Activated B cell treated with CpG ODN at 0.5 μM for 24 hours (primary cell): Measurements from ENCODE around the gene BORCS8. TPM values are rescaled to one million over a fixed set of nuclear protein-coding genes. Genes with fewer than 3 reads are reported as not detected.

Experiments used
- ATAC-seq: fragments of 200-7000 bp; cut with Tn5 transposase; one replicate; pipeline ENCODE4 v1.10.0; 2021; ENCODE audit warnings: low read depth, mild to moderate bottlenecking, moderate library complexity
- CTCF ChIA-PET: fragments of 350-600 bp; sonication (Branson Sonifier 250); formaldehyde crosslinking; loops from one replicate; lab custom pipeline; 2021; ENCODE audit warnings: antibody characterized with exemption; lab: Charles Lee
- POLR2A ChIA-PET: fragments of 350-600 bp; sonication (Branson Sonifier 250); formaldehyde crosslinking; loops from one replicate; lab custom pipeline; 2021; ENCODE audit warnings: antibody characterized with exemption; lab: Charles Lee
- DNase-seq: peaks from one replicate; pipeline ENCODE4 v3.0.0; 2022
- H3K27ac Mint-ChIP-seq: one replicate; pipeline ENCODE4 v1.8.0; 2020; ENCODE audit warnings: mixed read lengths
- H3K27me3 Mint-ChIP-seq: one replicate; pipeline ENCODE4 v1.8.0; 2021; ENCODE audit warnings: mixed read lengths
- H3K36me3 Mint-ChIP-seq: one replicate; pipeline ENCODE4 v1.8.0; 2021; ENCODE audit warnings: low read depth, mixed read lengths
- H3K4me1 Mint-ChIP-seq: one replicate; pipeline ENCODE4 v1.8.0; 2021; ENCODE audit warnings: mixed read lengths
- H3K4me3 Mint-ChIP-seq: one replicate; pipeline ENCODE4 v1.8.0; 2020; ENCODE audit warnings: mild to moderate bottlenecking, mixed read lengths
- H3K9me3 Mint-ChIP-seq: one replicate; pipeline ENCODE4 v1.8.0; 2020; ENCODE audit warnings: mixed read lengths
- CTCF ChIP-seq: fragments of 200-600 bp; IDR thresholded peaks from one replicate; pipeline ENCODE4 v1.8.0; 2022; ENCODE audit warnings: antibody characterized with exemption, mild to moderate bottlenecking
- intact Hi-C: fragments of 100-400 bp; cut with micrococcal nuclease; formaldehyde crosslinking; loops from one replicate; pipeline ENCODE4 v1.15.1; 2024
- total RNA-seq: library from RNA; stranded (reverse); gene quantifications from 2 replicates; pipeline ENCODE4 v1.2.3, GENCODE V29; 2022

Gene BORCS8
- total RNA-seq, 1 donor from 2014 or later = 51.8 TPM

GRCh38 chr19:19192910-19193423 is 1.0 kb upstream of the BORCS8 start:
- H3K4me3 Mint-ChIP-seq = peak overlapping the region; percentile 99
- intact Hi-C loops = loop anchor here (1.0 to 5.0 kb wide), 10 partner anchors 10 to 671 kb away; partner anchors contain the start of genes ATP13A1, COPE, DDX49 and ELL
- ChIA-PET CTCF (interaction anchor here (2.3 kb wide), 1 partner anchor 19 kb away, joined by 6 read pairs; no protein-coding TSS in a partner anchor), POLR2A (interaction anchor here (0.6 to 4.6 kb wide), 9 partner anchors 9 to 1900 kb away, joined by 3 to 69 read pairs (median 4); partner anchors contain the start of genes NDUFA13, NR2C2AP, SLC25A42 and TSSK6)
- H3K9me3 Mint-ChIP-seq = no peaks in the 10 kb centered on the region
- no peak for TF ChIP-seq CTCF
- H3K36me3 Mint-ChIP-seq = peaks cover 42% of the 10 kb centered on the region
- DNase-seq = no peak
- H3K27me3 Mint-ChIP-seq = no peaks in the 10 kb centered on the region
- H3K27ac Mint-ChIP-seq = peak overlapping the region; percentile 99
- no peak for ATAC-seq
- peaks cover 49% of the 10 kb centered on the region for H3K4me1 Mint-ChIP-seq

GRCh38 chr19:19191768-19192077 is 229 bp downstream of the BORCS8 start:
- DNase-seq (no peak), ATAC-seq (no peak)
- Mint-ChIP-seq H3K36me3 (peaks cover 37% of the 10 kb centered on the region), H3K27me3 (no peaks in the 10 kb centered on the region), H3K4me3 (peak overlapping the region; percentile 99), H3K9me3 (peaks cover under 1% of the 10 kb centered on the region), H3K4me1 (peaks cover 51% of the 10 kb centered on the region), H3K27ac (peak overlapping the region; percentile 99)
- ChIA-PET POLR2A (interaction anchor here (0.6 to 4.6 kb wide), 14 partner anchors 11 to 1304 kb away, joined by 3 to 69 read pairs (median 4); partner anchors contain the start of genes NDUFA13, NR2C2AP, SLC25A42 and TSSK6), CTCF (interaction anchor here (1.1 to 2.3 kb wide), 2 partner anchors 17 to 34 kb away, joined by 3 to 6 read pairs; no protein-coding TSS in a partner anchor)
- TF ChIP-seq CTCF = no peak
- intact Hi-C loops = loop anchor here (1.0 to 5.0 kb wide), 10 partner anchors 12 to 669 kb away; partner anchors contain the start of genes ATP13A1, COPE, DDX49 and ELL

GRCh38 chr19:19186742-19187141 is 5.2 kb downstream of the BORCS8 start:
- peaks cover 39% of the 10 kb centered on the region for H3K4me1 Mint-ChIP-seq
- ChIA-PET CTCF (interaction anchor here (0.7 kb wide), 1 partner anchor 178 kb away, joined by 3 read pairs; no protein-coding TSS in a partner anchor), POLR2A (no interaction called here)
- no peak for TF ChIP-seq CTCF
- ATAC-seq (no peak), DNase-seq (no peak)
- H3K27me3 Mint-ChIP-seq = no peaks in the 10 kb centered on the region
- H3K36me3 Mint-ChIP-seq = peaks cover 43% of the 10 kb centered on the region
- peaks cover 3% of the 10 kb centered on the region for H3K9me3 Mint-ChIP-seq
- intact Hi-C loops = no loop called here
- no peak overlapping the region for H3K4me3 Mint-ChIP-seq
- H3K27ac Mint-ChIP-seq = peak overlapping the region; percentile 26

GRCh38 chr19:19185853-19186740 is 5.9 kb downstream of the BORCS8 start:
- intact Hi-C loops = no loop called here
- Mint-ChIP-seq H3K27ac (peak overlapping the region; percentile 26), H3K9me3 (peaks cover 3% of the 10 kb centered on the region), H3K36me3 (peaks cover 43% of the 10 kb centered on the region), H3K27me3 (no peaks in the 10 kb centered on the region), H3K4me1 (peaks cover 35% of the 10 kb centered on the region), H3K4me3 (no peak overlapping the region)
- peak; percentile 54 for ATAC-seq
- ChIA-PET POLR2A (no interaction called here), CTCF (no interaction called here)
- TF ChIP-seq CTCF = no peak
- DNase-seq = no peak
